Measurements from ENCODE around the gene RBMXL3.
"Not testable (repeated sequence)": the region's sequence is repeated elsewhere in the genome, so short reads cannot be mapped to it uniquely, and the experiment has no call there.

The RBMXL3 gene

GRCh38 chrX:115189110-115189509, at the start of gene RBMXL3:
TSS of gene RBMXL3 (plus strand) at chrX:115189410. CDS start at chrX:115189442, 32 bp downstream.
- no peak for DNase-seq

GRCh38 chrX:115142057-115142456, 47.2 kb upstream of the RBMXL3 start:
- no peak for DNase-seq

DNA sequence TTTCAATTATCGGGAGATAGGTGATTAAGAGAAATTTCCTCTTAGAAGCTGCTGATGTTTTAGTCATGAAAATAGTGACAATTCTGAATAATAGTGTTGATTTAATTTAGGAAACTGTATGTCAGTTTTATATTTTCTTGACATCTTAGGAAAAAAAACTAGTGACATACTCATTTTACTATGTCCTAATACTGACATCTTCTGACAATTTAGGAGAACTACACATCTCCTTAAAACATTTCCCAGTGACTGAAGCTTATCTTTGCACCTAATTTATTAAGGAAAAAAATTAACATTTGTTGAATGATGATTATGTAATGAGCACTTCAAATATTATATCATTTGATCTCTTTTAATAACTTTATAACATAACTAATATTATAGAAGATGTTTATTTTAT, 42.0 kb upstream of the RBMXL3 start:
- no peak for DNase-seq

DNA sequence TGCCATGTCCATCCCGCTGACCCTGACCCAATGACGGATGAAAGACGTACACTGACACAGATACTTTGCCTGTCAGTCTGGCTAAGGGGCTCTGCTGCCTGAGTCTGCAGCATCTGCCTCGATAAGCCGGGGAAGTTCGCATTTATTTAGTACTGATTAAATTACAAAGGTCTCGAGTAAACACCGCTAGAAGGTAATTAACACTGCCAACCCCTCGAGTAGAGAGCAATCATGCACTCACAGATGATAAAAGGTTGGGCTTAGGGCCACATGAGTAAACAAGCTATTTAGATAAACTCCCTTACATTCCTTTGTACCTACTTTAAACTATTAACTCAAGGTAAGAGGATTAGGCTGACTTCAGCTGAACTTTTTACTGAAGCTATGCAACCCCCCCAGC, 16.0 kb upstream of the RBMXL3 start:
- DNase-seq = no peak

GRCh38 chrX:115174548-115174947, 14.7 kb upstream of the RBMXL3 start:
- no peak for DNase-seq

DNA sequence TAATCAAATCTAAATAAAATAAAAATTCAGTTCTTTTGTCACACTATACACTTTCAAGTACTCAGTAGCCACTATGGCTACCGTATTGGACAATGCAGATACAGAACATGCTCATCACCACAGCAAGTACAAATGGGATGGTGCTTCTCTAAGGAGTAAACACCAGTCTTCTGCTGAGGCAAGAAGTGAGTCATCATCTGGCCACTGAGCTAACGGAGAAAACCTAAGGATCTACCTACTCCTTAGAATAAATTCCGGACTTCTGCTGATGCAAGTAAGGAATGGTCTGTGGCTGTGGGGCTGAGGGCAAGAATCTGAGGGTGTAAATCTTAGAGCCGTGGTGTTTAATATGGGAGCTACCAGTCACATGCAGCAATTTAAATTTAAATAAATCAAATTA, 11.3 kb upstream of the RBMXL3 start:
- DNase-seq = no peak

DNA sequence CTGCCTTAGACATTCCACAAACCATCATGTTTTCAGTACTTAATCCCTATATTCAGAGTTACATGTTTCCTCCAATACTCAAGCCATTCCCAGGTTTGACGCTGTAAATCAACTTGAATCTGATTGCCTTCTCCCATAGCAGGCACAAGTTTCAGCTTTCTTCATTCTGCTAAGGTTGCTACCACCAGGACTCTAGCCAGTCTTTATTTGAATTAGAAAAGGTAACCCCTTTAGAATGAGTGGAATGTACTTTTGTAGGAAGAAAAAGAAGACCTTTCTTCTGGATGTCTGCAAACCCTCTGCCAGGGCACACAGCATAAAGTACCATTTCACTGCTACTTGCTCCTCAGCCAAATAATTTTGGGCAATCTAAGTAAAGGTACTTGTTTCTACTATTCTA, 10.7 kb upstream of the RBMXL3 start:
- no peak for DNase-seq

- no peak for DNase-seq
Observed at GRCh38 chrX:115183980-115184379, 5.2 kb upstream of the RBMXL3 start.

- no peak for DNase-seq
Observed at GRCh38 chrX:115189646-115190635, 731 bp downstream of the RBMXL3 start.

DNA sequence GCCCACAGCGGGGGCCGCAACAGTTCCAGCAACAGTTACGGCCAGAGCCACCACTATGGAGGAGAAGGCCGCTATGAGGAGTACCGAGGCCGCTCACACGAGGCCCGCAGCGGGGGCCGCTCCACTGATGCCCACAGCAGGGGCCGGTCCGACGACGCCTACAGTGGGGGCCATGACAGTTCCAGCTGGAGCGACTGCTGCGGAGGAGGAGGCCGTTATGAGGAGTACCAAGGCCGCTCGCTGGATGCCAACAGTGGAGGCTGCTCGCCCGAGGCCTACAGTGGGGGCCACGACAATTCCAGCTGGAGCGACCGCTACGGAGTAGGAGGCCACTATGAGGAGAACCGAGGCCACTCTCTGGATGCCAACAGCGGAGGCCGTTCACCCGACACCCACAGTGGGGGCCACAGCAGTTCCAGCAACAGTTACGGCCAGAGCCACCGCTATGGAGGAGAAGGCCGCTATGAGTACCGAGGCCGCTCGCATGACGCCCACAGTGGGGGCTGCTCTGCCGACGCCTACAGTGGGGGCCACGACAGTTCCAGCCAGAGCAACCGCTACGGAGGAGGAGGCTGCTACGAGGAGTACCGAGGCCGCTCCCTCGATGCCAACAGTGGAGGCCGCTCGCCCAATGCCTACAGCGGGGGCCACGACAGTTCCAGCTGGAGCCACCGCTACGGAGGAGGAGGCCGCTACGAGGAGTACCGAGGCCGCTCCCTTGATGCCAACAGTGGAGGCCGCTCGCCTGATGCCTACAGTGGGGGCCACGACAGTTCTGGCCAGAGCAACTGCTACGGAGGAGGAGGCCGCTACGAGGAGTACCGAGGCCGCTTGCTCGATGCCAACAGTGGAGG, 1.7 kb downstream of the RBMXL3 start:
- DNase-seq = no peak

GRCh38 chrX:115191490-115192243, 2.5 kb downstream of the RBMXL3 start:
- no peak for DNase-seq

DNA sequence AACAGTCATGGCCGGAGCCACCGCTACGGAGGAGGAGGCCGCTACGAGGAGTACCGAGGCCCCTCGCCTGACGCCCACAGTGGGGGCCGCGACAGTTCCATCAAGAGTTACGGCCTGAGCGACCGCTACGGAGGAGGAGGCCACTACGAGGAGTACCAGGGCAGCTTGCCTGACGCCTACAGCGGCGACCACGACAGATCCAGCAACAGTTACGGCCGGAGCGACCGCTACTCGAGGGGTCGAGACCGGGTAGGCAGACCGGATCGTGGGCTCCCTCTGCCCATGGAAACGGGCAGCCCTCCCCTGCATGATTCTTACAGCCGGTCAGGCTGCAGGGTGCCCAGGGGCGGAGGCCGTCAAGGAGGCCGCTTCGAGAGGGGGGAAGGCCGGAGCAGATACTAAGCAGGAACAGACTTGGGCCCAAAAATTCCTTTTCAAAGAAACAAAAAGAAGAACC, 3.1 kb downstream of the RBMXL3 start:
- DNase-seq = no peak

DNA sequence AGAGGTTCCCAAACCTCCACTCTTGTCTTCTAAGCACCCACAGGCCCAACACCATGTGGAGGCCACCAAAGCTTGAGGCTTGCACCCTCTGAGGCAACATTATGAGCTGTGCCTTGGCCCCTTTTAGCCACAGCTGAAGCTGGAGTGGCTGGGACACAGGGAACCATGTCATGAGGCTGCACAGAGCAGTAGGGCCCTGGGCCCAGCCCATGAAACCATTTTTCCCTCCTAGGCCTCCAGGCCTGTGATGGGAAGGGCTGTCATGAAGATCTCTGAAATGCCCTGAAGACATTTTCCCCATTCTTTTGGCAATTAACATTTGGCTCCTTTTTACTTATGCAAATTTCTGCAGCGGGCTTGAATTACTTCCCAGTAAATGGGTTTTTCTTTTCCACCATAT, 14.8 kb downstream of the RBMXL3 start:
- no peak for DNase-seq

DNA sequence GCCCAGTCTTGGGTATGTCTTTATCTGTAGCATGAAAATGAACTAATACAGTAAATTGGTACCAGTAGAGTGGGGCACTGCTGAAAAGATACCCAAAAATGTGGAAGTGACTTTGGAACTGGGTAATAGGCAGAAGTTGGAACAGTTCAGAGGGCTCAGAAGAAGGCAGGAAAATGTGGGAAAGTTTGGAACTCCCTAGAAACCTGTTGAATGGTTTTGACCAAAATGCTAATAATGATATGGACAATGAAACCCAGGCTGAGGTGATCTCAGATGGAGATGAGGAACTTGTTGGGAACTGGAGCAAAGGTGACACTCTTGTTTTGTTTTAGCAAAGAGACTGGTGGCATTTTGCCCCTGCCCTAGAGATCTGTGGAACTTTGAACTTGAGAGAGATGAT, 20.3 kb downstream of the RBMXL3 start:
- DNase-seq = not testable (repeated sequence)

DNA sequence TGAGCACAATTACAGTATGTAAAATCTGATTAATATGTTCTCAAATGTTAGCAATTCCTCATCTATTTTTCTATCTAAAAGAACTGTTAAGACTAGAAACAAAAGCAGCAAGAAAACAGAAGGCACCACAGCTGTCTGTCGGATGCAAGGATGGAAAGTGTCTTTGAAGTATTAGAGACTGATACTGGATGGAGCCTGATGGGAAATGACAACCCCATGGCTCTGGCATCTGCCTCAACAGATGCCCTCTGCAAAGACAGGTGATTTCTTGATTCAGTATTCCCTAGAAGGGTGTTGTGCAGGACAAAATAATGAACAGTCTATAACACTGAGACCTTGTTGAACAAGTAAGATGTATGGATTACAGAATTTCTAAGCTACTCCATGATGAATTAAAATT, 24.9 kb downstream of the RBMXL3 start:
- DNase-seq = no peak

GRCh38 chrX:115214605-115215004, 25.4 kb downstream of the RBMXL3 start:
- no peak for DNase-seq

DNA sequence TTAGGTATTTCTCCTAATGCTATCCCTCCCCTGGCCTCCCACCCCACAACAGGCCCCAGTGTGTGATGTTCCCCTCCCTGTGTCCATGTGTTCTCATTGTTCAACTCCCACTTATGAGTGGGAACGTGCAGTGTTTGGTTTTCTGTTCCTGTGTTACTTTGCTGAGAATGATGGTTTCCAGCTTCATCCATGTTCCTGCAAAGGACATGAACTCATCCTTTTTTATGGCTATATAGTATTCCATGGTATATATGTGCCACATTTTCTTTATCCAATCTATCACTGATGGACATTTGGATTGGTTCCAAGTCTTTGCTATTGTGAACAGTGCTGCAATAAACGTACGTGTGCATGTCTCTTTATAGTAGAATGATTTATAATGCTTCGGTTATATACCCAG, 28.1 kb downstream of the RBMXL3 start:
- DNase-seq = not testable (repeated sequence)

GRCh38 chrX:115226929-115227328, 37.7 kb downstream of the RBMXL3 start:
- peak; percentile 0 to 14 for DNase-seq

- no peak for DNase-seq
Observed at GRCh38 chrX:115229337-115230003, 40.3 kb downstream of the RBMXL3 start.

DNA sequence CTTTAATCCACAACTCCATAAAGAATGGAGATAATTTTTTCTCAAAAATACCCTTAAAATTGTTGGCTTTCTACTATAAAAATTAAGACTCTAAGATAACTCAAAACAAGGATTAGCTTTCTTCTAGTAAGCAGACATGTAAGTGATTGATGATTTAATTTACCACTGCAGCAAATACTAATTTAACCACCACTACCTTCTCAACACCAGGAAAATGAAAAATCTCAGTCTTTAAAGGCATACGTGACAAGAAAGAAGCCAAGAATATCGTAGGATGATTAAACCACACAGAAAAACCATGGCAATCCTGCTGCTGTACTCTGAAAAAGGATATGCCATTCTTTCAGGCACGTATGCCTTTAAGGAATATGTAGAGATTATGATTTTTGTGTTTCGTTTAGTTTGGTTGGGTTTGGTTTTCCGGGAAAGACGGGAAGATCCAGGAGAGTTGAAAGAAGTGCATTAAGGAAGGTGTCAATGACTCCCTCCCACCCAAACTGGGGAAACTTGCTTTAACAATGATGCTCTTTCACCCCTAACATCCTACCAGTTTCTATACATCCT, 43.8 kb downstream of the RBMXL3 start:
- DNase-seq = no peak

- peak in 1 of 2 experiments; percentile 5 for DNase-seq
Observed at GRCh38 chrX:115233497-115234455, 44.6 kb downstream of the RBMXL3 start, which contains the start of gene LRCH2. TSS of gene LRCH2 (minus strand) at chrX:115234096. CDS start at chrX:115234041, 55 bp downstream.

Measured in cerebellar nuclear complex (tissue), 1 donor.